G401 (cell line): ENCODE data around the gene LECT2. TPM values are rescaled to one million over a fixed set of nuclear protein-coding genes. Genes with fewer than 3 reads are reported as not detected.

ENCODE experiments used
- total RNA-seq: library from RNA; depleted of rRNA; stranded (reverse); fragments of >200 nt; shearing (Covaris generic); gene quantifications from 2 replicates; pipeline ENCODE4 v1.2.3, GENCODE V29; 2014; rRNA removed

Gene LECT2
- total RNA-seq, 1 experiment from 2014 or later = not detected

Other genes starting within 250 kb of the LECT2 start
- 1.2 TPM in 1 of 2 replicates, not detected in the other for gene SLC25A48, start 120.3 kb downstream of the LECT2 start, total RNA-seq
- gene IL9, start 59.1 kb downstream of the LECT2 start, total RNA-seq = not detected in 2 replicates
- gene TGFBI, start 74.0 kb upstream of the LECT2 start, total RNA-seq = 0.18 TPM in 1 of 2 replicates, not detected in the other
- gene SMAD5, start 177.9 kb upstream of the LECT2 start, total RNA-seq = 28.9 and 42.3 TPM in 2 replicates
- not detected in 2 replicates for gene SMIM32, start 238.2 kb upstream of the LECT2 start, total RNA-seq